ENCODE data around the gene CCR3.
A peak's percentile ranks its signal among the peaks of the same experiment; 100 is the strongest.

CCR3 gene

GRCh38 chr3:46299608-46300460 is 57.6 kb downstream of the CCR3 start:
- no peak for DNase-seq

GRCh38 chr3:46300461-46300789 is 58.2 kb downstream of the CCR3 start:
- DNase-seq: no peak

- no peak for DNase-seq
Measured at GRCh38 chr3:46301122-46301835, 59.0 kb downstream of the CCR3 start.

- DNase-seq: no peak
Measured at GRCh38 chr3:46303240-46303639, 61.0 kb downstream of the CCR3 start.

- DNase-seq: no peak
Measured at GRCh38 chr3:46304739-46305138, 62.5 kb downstream of the CCR3 start.

GRCh38 chr3:46312991-46313390 is 70.7 kb downstream of the CCR3 start:
- peak; percentile 1 for DNase-seq

- DNase-seq: no peak
Measured at GRCh38 chr3:46314517-46314916, 72.3 kb downstream of the CCR3 start.

- no peak for DNase-seq
Measured at GRCh38 chr3:46316206-46316605, 73.9 kb downstream of the CCR3 start.
